Measurements from ENCODE around the gene ODF2. TPM values are rescaled to one million over a fixed set of nuclear protein-coding genes. Genes with fewer than 3 reads are reported as not detected.
A peak's percentile ranks its signal among the peaks of the same experiment; 100 is the strongest.

Gene ODF2
- total and polyA plus RNA-seq, 2 of the 13 experiments (the other 11 are each of a cell fraction or from before 2014, with no cell fraction given) = 9.8 to 31.3 TPM

GRCh38 chr9:128438343-128439109 lies 17.3 kb upstream of the ODF2 start (continued):
- no peak for TF ChIP-seq DBP (CRISPR knock-in tag; IDR thresholded peaks at IDR 0.05; ENCODE audit: not compliant biosample characterization)
- TF ChIP-seq NCOA1 (CRISPR knock-in tag; IDR thresholded peaks at IDR 0.05) = no peak
- no peak for TF ChIP-seq ZNF180 (CRISPR knock-in tag; IDR thresholded peaks at IDR 0.05; ENCODE audit: borderline replicate concordance, low read depth)
- TF ChIP-seq KDM4B (CRISPR knock-in tag; IDR thresholded peaks at IDR 0.05) = no peak
- TF ChIP-seq ZXDC (CRISPR knock-in tag; IDR thresholded peaks at IDR 0.05) = no peak
- no peak for TF ChIP-seq FOXO1 (CRISPR knock-in tag; IDR thresholded peaks at IDR 0.05)
- no peak for TF ChIP-seq TARDBP (CRISPR knock-in tag; IDR thresholded peaks at IDR 0.05)
- TF ChIP-seq PITX1 (CRISPR knock-in tag; IDR thresholded peaks at IDR 0.05) = 0 out of 2 replicates have a peak, but pooled peaks have one; percentile 17
- TF ChIP-seq TEAD3 (CRISPR knock-in tag; optimal IDR thresholded peaks at IDR 0.05; ENCODE audit: borderline replicate concordance) = no peak
- no peak for TF ChIP-seq HNRNPLL (IDR thresholded peaks at IDR 0.05; ENCODE audit: low read depth, low read length, poor library complexity, severe bottlenecking)
- 0 out of 2 replicates have a peak, but pooled peaks have one; percentile 37 for TF ChIP-seq ZNF609 (CRISPR knock-in tag; IDR thresholded peaks at IDR 0.05; ENCODE audit: borderline replicate concordance)
- TF ChIP-seq ZNF354B (CRISPR knock-in tag; IDR thresholded peaks at IDR 0.05) = no peak
- TF ChIP-seq ZNF20 (CRISPR knock-in tag; IDR thresholded peaks at IDR 0.05) = no peak
- TF ChIP-seq, protein P1, sequence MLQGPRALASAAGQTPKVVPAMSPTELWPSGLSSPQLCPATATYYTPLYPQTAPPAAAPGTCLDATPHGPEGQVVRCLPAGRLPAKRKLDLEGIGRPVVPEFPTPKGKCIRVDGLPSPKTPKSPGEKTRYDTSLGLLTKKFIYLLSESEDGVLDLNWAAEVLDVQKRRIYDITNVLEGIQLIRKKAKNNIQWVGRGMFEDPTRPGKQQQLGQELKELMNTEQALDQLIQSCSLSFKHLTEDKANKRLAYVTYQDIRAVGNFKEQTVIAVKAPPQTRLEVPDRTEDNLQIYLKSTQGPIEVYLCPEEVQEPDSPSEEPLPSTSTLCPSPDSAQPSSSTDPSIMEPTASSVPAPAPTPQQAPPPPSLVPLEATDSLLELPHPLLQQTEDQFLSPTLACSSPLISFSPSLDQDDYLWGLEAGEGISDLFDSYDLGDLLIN (CRISPR knock-in tag; IDR thresholded peaks at IDR 0.05; ENCODE audit: borderline replicate concordance) = no peak
- TF ChIP-seq SIX1 (CRISPR knock-in tag; IDR thresholded peaks at IDR 0.05; ENCODE audit: borderline replicate concordance) = no peak
- TF ChIP-seq TCF12 (IDR thresholded peaks at IDR 0.05) = no peak
- TF ChIP-seq TCF12 (CRISPR knock-in tag; IDR thresholded peaks at IDR 0.05) = no peak
- TF ChIP-seq ZFY (CRISPR knock-in tag; IDR thresholded peaks at IDR 0.05) = peak; percentile 25; the same call in 1 of the 2 replicates

Data from HepG2 (cell line).